Fibroblast of lung (primary cell): Measurements from ENCODE around the gene ZNF750. TPM values are rescaled to one million over a fixed set of nuclear protein-coding genes. Genes with fewer than 3 reads are reported as not detected.

ENCODE experiments used
- DNase-seq, 2 donors: peaks; one replicate each; pipeline versions ENCODE4 v3.0.0 to v3.0.0-alpha.2; 2010; ENCODE audit warnings: low read depth in 2 of 2
- H2AFZ ChIP-seq: 2 replicates; pipeline ENCODE4 v1.5.1; 2012; ENCODE audit warnings: low read length, control low read depth, inconsistent platforms
- H3K27ac ChIP-seq: 2 replicates; pipeline ENCODE4 v1.5.1; 2011; ENCODE audit warnings: low read length, control low read depth; ENCODE audit not compliant: insufficient read depth
- H3K27me3 ChIP-seq: 2 replicates; pipeline ENCODE4 v1.5.1; 2011; ENCODE audit warnings: mild to moderate bottlenecking, low read length; ENCODE audit not compliant: control insufficient read depth, insufficient read depth
- H3K36me3 ChIP-seq: 2 replicates; pipeline ENCODE4 v1.5.1; 2011; ENCODE audit warnings: low read length; ENCODE audit not compliant: control insufficient read depth, insufficient read depth
- H3K4me1 ChIP-seq: 2 replicates; pipeline ENCODE4 v1.5.1; 2011; ENCODE audit warnings: low read length; ENCODE audit not compliant: control insufficient read depth, insufficient read depth; ENCODE audit errors: extremely low read depth
- H3K4me2 ChIP-seq: 2 replicates; pipeline ENCODE4 v1.5.1; 2011; ENCODE audit warnings: low read length, control low read depth; ENCODE audit not compliant: insufficient read depth; ENCODE audit errors: extremely low read depth
- H3K4me3 ChIP-seq, 4 experiments: fragments of 200-600 bp in 1 of 4; sonication (generic) in 1 of 4; replicated peaks in 1 of 4; 2 replicates each; pipeline ENCODE4 v1.5.1; 2011 to 2016; ENCODE audit warnings: low read length in 4 of 4, low read depth in 3 of 4, mild to moderate bottlenecking in 3 of 4, control low read depth in 2 of 4, inconsistent platforms in 1 of 4, mixed read lengths in 1 of 4; ENCODE audit not compliant: insufficient read depth in 1 of 4; ENCODE audit errors: control extremely low read depth in 1 of 4
- H3K79me2 ChIP-seq: 2 replicates; pipeline ENCODE4 v1.5.1; 2012; ENCODE audit warnings: mild to moderate bottlenecking, low read length, inconsistent platforms; ENCODE audit not compliant: control insufficient read depth, insufficient read depth
- H3K9ac ChIP-seq: 2 replicates; pipeline ENCODE4 v1.5.1; 2011; ENCODE audit warnings: mild to moderate bottlenecking, low read length, control low read depth; ENCODE audit not compliant: insufficient read depth
- H3K9me3 ChIP-seq: 2 replicates; pipeline ENCODE4 v1.5.1; 2012; ENCODE audit warnings: low read depth, low read length; ENCODE audit not compliant: control insufficient read depth, insufficient read depth
- H4K20me1 ChIP-seq: 2 replicates; pipeline ENCODE4 v1.5.1; 2011; ENCODE audit warnings: low read length; ENCODE audit not compliant: control insufficient read depth, insufficient read depth; ENCODE audit errors: extremely low read depth
- EZH2 ChIP-seq: IDR thresholded peaks from 2 replicates; pipeline ENCODE4 v1.5.1; 2012; ENCODE audit warnings: low read length, control low read depth, mild to moderate bottlenecking; ENCODE audit errors: missing control alignments
- polyA plus RNA-seq, 2 donors: library from polyadenylated mRNA; depleted of rRNA in 1 of 2; stranded (reverse) in 1 of 2; unstranded in 1 of 2; fragments of >200 nt; gene quantifications; 2 replicates each; pipeline ENCODE4 v1.2.1, GENCODE V29; 2011 to 2012; ENCODE audit warnings: missing spikeins in 1 of 2
- total RNA-seq: library from RNA; depleted of rRNA; stranded (reverse); fragments of >200 nt; gene quantifications from 2 replicates; pipeline ENCODE4 v1.2.1, GENCODE V29; 2014
- TF ChIP-seq, protein P1 (sequence below), 2 donors: IDR thresholded peaks in 1 of 2; conservative IDR thresholded peaks in 1 of 2; 1 replicate in 1 of 2; 2 replicates in 1 of 2; pipeline ENCODE4 v1.5.1; 2011 to 2012; ENCODE audit warnings: low read length in 2 of 2, control low read depth in 1 of 2, inconsistent platforms in 1 of 2, low read depth in 1 of 2, mild to moderate bottlenecking in 1 of 2

Gene ZNF750
- total and polyA plus RNA-seq, 2 donors (not counting 1 experiment from before 2014, with no cell fraction given), result not detected

DNA sequence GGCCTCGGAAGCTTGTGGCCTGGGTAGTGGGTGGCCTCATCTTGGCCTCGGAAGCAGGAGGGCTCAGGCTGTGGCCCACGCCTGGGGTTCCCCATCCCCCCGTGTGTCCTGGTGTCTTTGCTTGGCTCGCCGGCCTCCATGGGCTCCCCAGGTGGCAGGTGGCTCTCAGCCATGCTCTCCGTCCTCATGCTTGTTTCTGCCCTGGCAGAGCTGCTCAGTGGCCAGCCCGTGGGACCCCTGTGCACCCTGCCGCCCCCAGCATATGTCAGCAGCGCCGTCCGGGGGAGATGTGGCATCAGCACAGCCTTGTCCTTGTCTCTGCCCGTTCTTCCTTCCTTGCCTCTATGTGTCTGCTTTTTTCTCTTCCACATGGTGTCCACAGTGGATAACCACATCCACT is 49.4 kb downstream of the ZNF750 start:
- Histone ChIP-seq H3K4me1 (peaks cover 3% of the 10 kb centered on the region), H3K36me3 (peaks cover 3% of the 10 kb centered on the region), H3K9ac (no peak overlapping the region), H3K27ac (no peak overlapping the region), H3K27me3 (no peaks in the 10 kb centered on the region), H2AFZ (no peak overlapping the region), H4K20me1 (no peaks in the 10 kb centered on the region), H3K4me2 (no peak overlapping the region), H3K4me3 (no peak overlapping the region), H3K9me3 (no peaks in the 10 kb centered on the region), H3K79me2 (no peaks in the 10 kb centered on the region)
- TF ChIP-seq, protein P1, sequence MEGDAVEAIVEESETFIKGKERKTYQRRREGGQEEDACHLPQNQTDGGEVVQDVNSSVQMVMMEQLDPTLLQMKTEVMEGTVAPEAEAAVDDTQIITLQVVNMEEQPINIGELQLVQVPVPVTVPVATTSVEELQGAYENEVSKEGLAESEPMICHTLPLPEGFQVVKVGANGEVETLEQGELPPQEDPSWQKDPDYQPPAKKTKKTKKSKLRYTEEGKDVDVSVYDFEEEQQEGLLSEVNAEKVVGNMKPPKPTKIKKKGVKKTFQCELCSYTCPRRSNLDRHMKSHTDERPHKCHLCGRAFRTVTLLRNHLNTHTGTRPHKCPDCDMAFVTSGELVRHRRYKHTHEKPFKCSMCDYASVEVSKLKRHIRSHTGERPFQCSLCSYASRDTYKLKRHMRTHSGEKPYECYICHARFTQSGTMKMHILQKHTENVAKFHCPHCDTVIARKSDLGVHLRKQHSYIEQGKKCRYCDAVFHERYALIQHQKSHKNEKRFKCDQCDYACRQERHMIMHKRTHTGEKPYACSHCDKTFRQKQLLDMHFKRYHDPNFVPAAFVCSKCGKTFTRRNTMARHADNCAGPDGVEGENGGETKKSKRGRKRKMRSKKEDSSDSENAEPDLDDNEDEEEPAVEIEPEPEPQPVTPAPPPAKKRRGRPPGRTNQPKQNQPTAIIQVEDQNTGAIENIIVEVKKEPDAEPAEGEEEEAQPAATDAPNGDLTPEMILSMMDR (conservative IDR thresholded peaks at IDR 0.05 in 1 of 2, IDR thresholded peaks at IDR 0.05 in 1 of 2; ENCODE audit: low read depth in 1 of 2, low read length in 2 of 2), result no peak
- no peak for TF ChIP-seq EZH2
- DNase-seq, result no peak

DNA sequence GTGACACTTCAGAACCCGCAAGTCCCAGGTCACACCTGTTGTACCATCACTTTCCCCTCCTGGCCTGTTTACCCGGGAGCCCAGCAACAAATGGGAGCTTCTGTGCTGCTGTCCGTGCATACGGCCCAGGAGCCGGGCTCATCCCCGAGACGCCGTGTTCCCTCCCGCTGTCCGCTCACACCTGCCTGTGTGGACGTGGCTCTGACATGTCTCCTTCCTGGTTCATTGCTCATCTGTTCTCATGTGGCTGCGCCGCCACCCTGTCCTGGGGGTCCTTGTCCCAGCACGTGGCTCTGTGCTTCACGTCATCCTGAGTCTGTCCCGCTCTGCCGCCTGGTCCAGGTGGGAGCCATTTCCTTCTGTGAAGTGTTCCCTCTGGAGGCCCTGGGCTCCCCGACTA is 50.0 kb downstream of the ZNF750 start:
- Histone ChIP-seq H3K9me3 (no peaks in the 10 kb centered on the region), H3K27ac (no peak overlapping the region), H3K4me3 (no peak overlapping the region), H3K79me2 (no peaks in the 10 kb centered on the region), H3K27me3 (no peaks in the 10 kb centered on the region), H3K4me1 (peaks cover 3% of the 10 kb centered on the region), H3K9ac (no peak overlapping the region), H2AFZ (no peak overlapping the region), H3K36me3 (peaks cover 3% of the 10 kb centered on the region), H3K4me2 (no peak overlapping the region), H4K20me1 (no peaks in the 10 kb centered on the region)
- no peak for DNase-seq
- TF ChIP-seq EZH2, result no peak
- TF ChIP-seq, protein P1 (conservative IDR thresholded peaks at IDR 0.05 in 1 of 2, IDR thresholded peaks at IDR 0.05 in 1 of 2; ENCODE audit: low read depth in 1 of 2, low read length in 2 of 2), result no peak

DNA sequence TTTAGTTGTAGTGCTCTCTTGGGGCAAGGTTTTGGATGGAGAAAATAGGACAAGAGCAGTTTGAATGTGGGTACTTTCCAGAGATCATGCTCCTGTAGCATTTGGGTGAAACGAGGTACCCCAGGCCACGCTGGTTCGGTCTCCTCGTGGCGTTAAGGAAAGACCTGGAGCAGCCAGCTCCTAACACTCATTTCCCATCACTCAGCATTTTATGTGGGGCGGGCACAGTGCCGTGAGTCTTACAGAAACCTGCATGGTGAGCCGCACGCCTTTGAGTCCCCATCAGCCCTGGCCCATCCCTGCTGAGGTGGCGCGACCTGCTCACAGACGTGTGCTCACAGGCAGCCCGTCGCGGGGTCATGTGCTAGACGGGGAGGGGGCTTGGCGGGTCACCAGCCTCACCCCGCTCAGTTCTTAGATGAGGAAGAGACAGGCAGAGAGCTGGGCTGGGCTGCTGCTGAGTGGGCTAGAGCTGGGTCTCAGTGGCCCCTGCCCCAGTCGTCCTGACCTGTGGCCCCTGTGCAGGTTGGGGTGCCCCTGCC is 50.7 kb downstream of the ZNF750 start:
- Histone ChIP-seq H3K4me3 (no peak overlapping the region), H3K4me1 (peaks cover 3% of the 10 kb centered on the region), H3K27me3 (no peaks in the 10 kb centered on the region), H3K9me3 (no peaks in the 10 kb centered on the region), H3K27ac (no peak overlapping the region), H4K20me1 (no peaks in the 10 kb centered on the region), H3K79me2 (no peaks in the 10 kb centered on the region), H3K9ac (no peak overlapping the region), H2AFZ (no peak overlapping the region), H3K36me3 (peaks cover 7% of the 10 kb centered on the region), H3K4me2 (no peak overlapping the region)
- TF ChIP-seq, protein P1 (conservative IDR thresholded peaks at IDR 0.05 in 1 of 2, IDR thresholded peaks at IDR 0.05 in 1 of 2; ENCODE audit: low read depth in 1 of 2, low read length in 2 of 2), result no peak
- TF ChIP-seq EZH2, result no peak
- DNase-seq, result no peak
